SH-SY5Y (cell line): ENCODE measurements around the gene CYB561A3.

ENCODE experiments used
- GATA2 ChIP-seq: IDR thresholded peaks from 2 replicates; pipeline ENCODE4 v1.6.1; 2011; ENCODE audit warnings: mild to moderate bottlenecking, low read depth, low read length
- GATA3 ChIP-seq: IDR thresholded peaks from 2 replicates; pipeline ENCODE4 v1.6.1; 2011; ENCODE audit warnings: low read depth, mild to moderate bottlenecking, low read length, moderate library complexity

GRCh38 chr11:61341706-61342105 is 20.0 kb downstream of the CYB561A3 start:
- no peak for TF ChIP-seq GATA2
- TF ChIP-seq GATA3 = no peak
